Prostate gland (tissue), 2 donors: Measurements from ENCODE around the gene SVEP1.

ENCODE experiments used
- CTCF ChIP-seq, 4 experiments: fragments of 200-600 bp in 2 of 4; fragments of 450-650 bp in 2 of 4; sonication (generic) in 2 of 4; IDR thresholded peaks; 1 replicate in 3 of 4; 2 replicates in 1 of 4; pipeline ENCODE4 v1.5.1; 2016 to 2019; ENCODE audit warnings: antibody characterized with exemption in 4 of 4, mild to moderate bottlenecking in 2 of 4, moderate library complexity in 2 of 4
- POLR2A ChIP-seq: fragments of 450-650 bp; IDR thresholded peaks from one replicate; pipeline ENCODE4 v1.6.1; 2016; ENCODE audit warnings: antibody characterized with exemption, mild to moderate bottlenecking

DNA sequence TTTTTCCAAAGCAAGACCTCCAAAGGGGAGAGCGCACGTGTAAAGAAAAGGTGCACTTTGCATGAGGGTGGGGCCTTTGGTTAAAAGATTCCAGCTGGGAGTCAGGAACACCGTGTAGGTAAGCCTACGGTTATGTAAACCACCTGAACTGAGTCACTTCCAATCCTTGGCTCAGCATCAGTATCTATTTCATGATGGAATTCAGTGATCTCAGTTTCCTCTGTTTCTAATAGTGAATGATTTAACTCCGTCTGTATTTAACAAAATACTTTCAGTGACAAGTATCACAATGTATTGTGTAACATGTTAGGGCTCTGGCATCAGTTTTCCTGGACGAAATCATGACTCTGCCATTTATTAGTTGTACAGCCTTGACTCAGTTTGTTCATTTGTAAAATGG lies 1.3 kb upstream of the SVEP1 start:
- TF ChIP-seq CTCF (IDR thresholded peaks at IDR 0.05) (no peak), POLR2A (no peak)
